Measurements from ENCODE around the gene ABT1. TPM values are rescaled to one million over a fixed set of nuclear protein-coding genes. Genes with fewer than 3 reads are reported as not detected.

Gene ABT1
- total and polyA plus RNA-seq, 2 experiments from 2014 or later = 25.7 to 29.1 TPM

DNA sequence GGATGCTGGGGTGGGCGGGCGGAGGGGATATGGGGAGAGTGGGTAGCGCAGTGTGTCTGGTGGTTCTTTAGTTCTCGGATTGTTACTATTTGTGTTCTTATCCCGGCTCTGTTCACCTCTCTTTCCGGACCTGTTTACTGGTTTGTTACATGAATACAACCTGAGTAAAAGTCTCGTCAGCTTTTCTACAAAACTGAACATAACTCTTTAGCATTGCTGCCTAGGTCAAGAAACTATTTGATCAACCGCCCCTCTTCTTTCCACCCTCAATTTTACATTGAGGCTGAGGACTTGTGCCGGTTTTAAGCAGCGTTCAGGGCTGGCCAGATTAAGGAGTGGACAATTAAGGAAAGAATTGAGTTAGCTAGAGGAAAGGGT lies 625 bp downstream of the ABT1 start:
- Histone ChIP-seq H3K4me3 (peak overlapping the region; percentile 66), H3K36me3 (ENCODE audit: insufficient read depth) (peaks cover 6% of the 10 kb centered on the region; the same call in 1 of the 2 replicates), H3K27me3 (ENCODE audit: insufficient read depth) (no peaks in the 10 kb centered on the region), H3K9me2 (ENCODE audit: insufficient read depth) (no peaks in the 10 kb centered on the region), H3K27ac (ENCODE audit: low read depth) (no peak overlapping the region), H4K20me1 (replicated peaks; ENCODE audit: insufficient read depth) (no peaks in the 10 kb centered on the region), H2AFZ (peak overlapping the region; percentile 28; the same call in 1 of the 2 replicates), H3K4me1 (ENCODE audit: insufficient read depth) (no peaks in the 10 kb centered on the region), H3F3A (replicated peaks; ENCODE audit: low read depth) (0 out of 2 replicates have a peak, but pooled peaks cover 5% of the 10 kb centered on the region), H3K79me2 (replicated peaks; ENCODE audit: insufficient read depth) (peaks cover 13% of the 10 kb centered on the region), H3K4me2 (peak overlapping the region; percentile 96)
- ATAC-seq (no peak), DNase-seq (ENCODE audit: low spot score) (no peak)
- TF ChIP-seq STAT1 (IDR thresholded peaks at IDR 0.05; ENCODE audit: unreplicated experiment) (no peak), ZNF462 (CRISPR knock-in tag; IDR thresholded peaks at IDR 0.05) (no peak), ETS1 (IDR thresholded peaks at IDR 0.05) (no peak), POLR2AphosphoS5 (IDR thresholded peaks at IDR 0.05; ENCODE audit: low read depth) (no peak), REST (IDR thresholded peaks at IDR 0.05; ENCODE audit: unreplicated experiment) (no peak), NANOG (IDR thresholded peaks at IDR 0.05; ENCODE audit: borderline replicate concordance) (no peak), EZH2phosphoT487 (IDR thresholded peaks at IDR 0.05; ENCODE audit: unreplicated experiment) (no peak)
- Mint-ChIP-seq H3K27me3 (ENCODE audit: insufficient read depth, low read depth, poor library complexity) (peaks cover 10% of the 10 kb centered on the region), H3K4me1 (peaks cover 3% of the 10 kb centered on the region; the same call in 2 of the 3 replicates), H3K9me3 (peaks cover 3% of the 10 kb centered on the region; the same call in 1 of the 3 replicates), H3K27ac (no peak overlapping the region), H3K36me3 (ENCODE audit: low read depth) (peaks cover 12% of the 10 kb centered on the region), H3K4me3 (no peak overlapping the region)
